Erythroblast (primary cell): ENCODE results near the gene FAM3B.

ENCODE experiments used
- GATA1 ChIP-seq: IDR thresholded peaks from 2 replicates; pipeline ENCODE4 v1.6.1; 2011; ENCODE audit warnings: low read depth, mild to moderate bottlenecking, control low read depth, low read length, moderate library complexity
- POLR2A ChIP-seq: IDR thresholded peaks from 2 replicates; pipeline ENCODE4 v1.6.1; 2011; ENCODE audit warnings: mild to moderate bottlenecking, low read length

- TF ChIP-seq POLR2A (no peak), GATA1 (no peak)
Measured at GRCh38 chr21:41402231-41402630, 85.6 kb downstream of the FAM3B start.
